GM18870 (cell line): ENCODE measurements around the gene NFASC.

Source experiments
- ATAC-seq: cut with Tn5 transposase; IDR thresholded peaks from one replicate; pipeline ENCODE4 v1.9.1; 2021; ENCODE audit warnings: moderate library complexity; ENCODE audit not compliant: unreplicated experiment

The NFASC gene

GRCh38 chr1:205002705-205003104 is 132.0 kb downstream of the NFASC start:
- ATAC-seq, result no peak

GRCh38 chr1:205003358-205004131 is 132.9 kb downstream of the NFASC start:
- ATAC-seq, result no peak

- no peak for ATAC-seq
Measured at GRCh38 chr1:205004351-205004750, 133.7 kb downstream of the NFASC start.

GRCh38 chr1:205008896-205009295 is 138.2 kb downstream of the NFASC start:
- ATAC-seq, result no peak

GRCh38 chr1:205009670-205010069 is 139.0 kb downstream of the NFASC start:
- ATAC-seq, result no peak

GRCh38 chr1:205012391-205013140 is 141.9 kb downstream of the NFASC start:
- ATAC-seq, result no peak

GRCh38 chr1:205013683-205014367 is 143.2 kb downstream of the NFASC start:
- no peak for ATAC-seq

GRCh38 chr1:205014783-205015182 is 144.1 kb downstream of the NFASC start:
- ATAC-seq, result no peak

- no peak for ATAC-seq
Measured at GRCh38 chr1:205015241-205015640, 144.6 kb downstream of the NFASC start.

- no peak for ATAC-seq
Measured at GRCh38 chr1:205016075-205016474, 145.4 kb downstream of the NFASC start.

- no peak for ATAC-seq
Measured at GRCh38 chr1:205016584-205016983, 145.9 kb downstream of the NFASC start.

- ATAC-seq, result no peak
Measured at GRCh38 chr1:205017001-205017400, 146.3 kb downstream of the NFASC start.

GRCh38 chr1:205017766-205018165 is 147.1 kb downstream of the NFASC start:
- ATAC-seq, result no peak

GRCh38 chr1:205018381-205018780 is 147.7 kb downstream of the NFASC start:
- ATAC-seq, result no peak

GRCh38 chr1:205020466-205020865 is 149.8 kb downstream of the NFASC start:
- no peak for ATAC-seq

- no peak for ATAC-seq
Measured at GRCh38 chr1:205024679-205025078, 154.0 kb downstream of the NFASC start.

- no peak for ATAC-seq
Measured at GRCh38 chr1:205025239-205025638, 154.6 kb downstream of the NFASC start.

- ATAC-seq, result no peak
Measured at GRCh38 chr1:205026181-205026580, 155.5 kb downstream of the NFASC start.

GRCh38 chr1:205028390-205028789 is 157.7 kb downstream of the NFASC start:
- no peak for ATAC-seq

- no peak for ATAC-seq
Measured at GRCh38 chr1:205028924-205029323, 158.3 kb downstream of the NFASC start.

GRCh38 chr1:205030241-205030640 is 159.6 kb downstream of the NFASC start:
- no peak for ATAC-seq

GRCh38 chr1:205030896-205031295 is 160.2 kb downstream of the NFASC start:
- ATAC-seq, result no peak
